GM18526 (cell line): Measurements from ENCODE around the gene TRABD2A.
A peak's percentile ranks its signal among the peaks of the same experiment; 100 is the strongest.

ENCODE experiments used
- POLR2A ChIP-seq: IDR thresholded peaks from 3 replicates; pipeline ENCODE4 v1.6.1; 2011; ENCODE audit not compliant: insufficient read length; ENCODE audit errors: extremely low read depth

TRABD2A gene

DNA sequence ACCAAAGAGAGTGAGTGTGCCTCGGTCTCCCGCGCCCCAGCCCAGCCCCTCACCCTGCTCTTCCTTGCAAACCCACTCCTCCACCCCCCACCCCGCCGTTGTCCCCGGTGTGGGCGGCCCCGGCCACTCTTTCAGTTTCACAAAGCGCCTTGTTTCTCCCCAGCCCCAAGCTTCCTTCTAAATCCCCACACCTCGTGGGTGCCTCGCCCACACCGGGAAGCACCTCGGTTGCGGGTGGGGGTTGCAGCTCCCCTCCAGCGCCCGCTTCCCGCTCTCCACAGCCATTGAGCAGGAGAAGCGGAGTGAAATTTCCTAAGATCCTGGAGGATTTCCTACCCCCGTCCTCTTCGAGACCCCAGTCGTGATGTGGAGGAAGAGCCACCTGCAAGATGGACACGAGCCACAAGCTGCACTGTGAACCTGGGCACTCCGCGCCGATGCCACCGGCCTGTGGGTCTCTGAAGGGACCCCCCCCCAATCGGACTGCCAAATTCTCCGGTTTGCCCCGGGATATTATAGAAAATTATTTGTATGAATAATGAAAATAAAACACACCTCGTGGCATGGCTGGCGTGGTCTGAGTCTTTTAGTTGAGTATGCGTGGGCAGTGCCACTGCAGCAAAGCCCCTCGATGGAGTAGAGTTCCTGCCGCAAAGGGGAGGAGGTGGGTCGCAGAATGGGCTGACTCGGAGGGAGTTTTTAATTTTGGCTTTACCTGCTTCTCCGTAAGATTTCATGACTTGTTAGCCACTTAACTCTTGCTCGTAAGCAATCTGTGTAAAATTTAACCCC lies 25.4 kb upstream of the TRABD2A start:
- TF ChIP-seq POLR2A, result no peak

DNA sequence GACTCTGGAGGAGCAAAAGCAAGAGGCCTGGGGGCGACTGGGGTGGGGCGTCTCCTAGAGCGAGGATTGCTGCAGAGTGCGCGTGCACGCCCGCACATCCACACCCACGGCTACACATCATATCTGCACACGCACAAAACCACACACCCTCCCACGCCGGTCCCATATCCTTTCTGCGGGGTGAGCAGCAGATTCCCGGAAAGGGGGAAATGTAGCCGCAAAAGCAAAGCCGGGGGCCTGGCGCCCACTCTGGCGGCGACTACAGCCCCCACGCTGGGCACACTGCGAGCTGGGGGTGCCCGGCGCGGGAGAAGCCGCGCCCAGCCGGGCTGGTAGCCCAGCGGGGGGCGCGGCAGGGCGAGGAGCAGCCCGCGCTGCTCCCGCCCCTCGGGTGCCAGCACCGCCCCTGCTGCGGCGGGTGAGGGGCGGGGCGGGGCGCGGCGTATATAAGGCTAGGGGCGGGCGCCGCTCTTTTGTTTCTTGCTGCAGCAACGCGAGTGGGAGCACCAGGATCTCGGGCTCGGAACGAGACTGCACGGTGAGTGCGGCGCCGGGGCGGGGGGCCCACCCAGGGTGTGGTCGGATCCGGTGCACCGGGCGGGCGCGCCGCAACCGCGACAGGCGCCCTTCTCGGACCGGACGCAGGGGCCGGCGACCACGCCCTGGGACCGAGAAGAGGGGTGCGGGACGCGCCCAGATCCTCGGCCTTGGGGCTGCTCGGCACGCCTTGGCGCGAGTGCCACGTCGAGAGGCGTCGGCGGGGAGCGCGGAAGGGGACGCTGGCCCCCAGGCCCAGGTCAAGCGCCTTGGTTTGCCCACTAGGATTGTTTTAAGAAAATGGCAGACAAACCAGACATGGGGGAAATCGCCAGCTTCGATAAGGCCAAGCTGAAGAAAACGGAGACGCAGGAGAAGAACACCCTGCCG lies 24.6 kb upstream of the TRABD2A start, which contains the start of gene TMSB10:
TSS of gene TMSB10 (plus strand) at position 476 of the 927 bp plus-strand sequence.
- TF ChIP-seq POLR2A, result peak; percentile 99

DNA sequence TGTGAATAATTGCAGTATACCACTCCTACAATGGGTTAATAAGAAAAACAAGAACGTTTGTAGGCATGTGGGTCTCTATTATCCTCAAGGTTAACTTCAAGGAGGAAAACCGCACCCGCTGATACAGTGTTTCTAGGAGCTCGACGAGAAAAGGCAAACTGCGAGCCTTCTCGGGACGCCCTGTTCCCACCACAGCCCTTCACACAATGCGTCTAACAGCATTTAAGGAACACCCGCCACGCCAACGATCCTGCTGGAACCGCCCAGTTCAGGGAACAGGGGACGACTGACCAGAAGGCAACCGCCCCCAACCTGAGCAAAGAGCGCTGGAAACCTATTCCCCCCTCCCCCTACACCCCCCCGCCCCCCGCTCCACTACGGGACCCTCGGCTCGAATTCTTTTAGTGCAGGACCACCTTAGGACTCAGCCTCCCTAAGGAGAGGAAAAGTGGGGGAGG lies 23.9 kb upstream of the TRABD2A start:
- TF ChIP-seq POLR2A, result no peak

DNA sequence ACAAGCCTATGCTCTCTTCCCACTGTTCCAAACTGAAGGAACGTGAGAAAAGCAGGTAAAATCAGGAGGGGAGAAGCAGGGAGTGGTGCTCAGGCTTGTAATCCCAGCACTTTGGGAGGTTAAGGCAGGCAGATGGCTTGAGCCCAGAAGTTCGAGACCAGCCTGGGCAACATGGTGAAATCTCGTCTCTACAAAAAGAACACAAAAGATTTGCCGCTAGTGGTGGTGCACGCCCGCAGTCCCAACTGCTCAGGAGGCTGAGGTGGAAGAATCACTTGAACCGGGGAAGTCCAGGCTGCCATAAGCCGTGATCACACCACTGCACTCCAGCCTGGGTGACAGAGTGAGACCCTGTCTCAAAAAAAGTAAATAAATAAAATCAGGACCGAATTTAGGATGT lies 23.3 kb upstream of the TRABD2A start:
- no peak for TF ChIP-seq POLR2A

DNA sequence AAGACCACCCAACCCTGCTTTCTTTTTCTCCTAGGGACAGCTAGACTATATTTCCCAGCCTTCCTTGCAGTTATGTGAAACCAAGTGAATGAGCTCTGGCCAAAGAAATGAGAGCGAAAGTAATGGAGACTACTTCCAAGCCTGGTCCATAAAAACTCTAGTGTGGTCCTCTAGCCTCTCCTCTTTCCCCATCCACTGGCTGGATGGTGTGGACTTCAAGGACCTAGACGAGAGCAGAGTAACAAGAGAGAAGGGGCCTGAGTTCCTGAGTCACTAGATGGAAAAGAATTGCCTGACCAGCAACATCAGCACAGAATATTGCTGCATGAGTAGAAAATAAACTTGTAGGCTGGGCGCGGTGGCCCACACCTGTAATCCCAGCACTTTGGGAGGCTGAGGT lies 21.6 kb upstream of the TRABD2A start:
- no peak for TF ChIP-seq POLR2A

DNA sequence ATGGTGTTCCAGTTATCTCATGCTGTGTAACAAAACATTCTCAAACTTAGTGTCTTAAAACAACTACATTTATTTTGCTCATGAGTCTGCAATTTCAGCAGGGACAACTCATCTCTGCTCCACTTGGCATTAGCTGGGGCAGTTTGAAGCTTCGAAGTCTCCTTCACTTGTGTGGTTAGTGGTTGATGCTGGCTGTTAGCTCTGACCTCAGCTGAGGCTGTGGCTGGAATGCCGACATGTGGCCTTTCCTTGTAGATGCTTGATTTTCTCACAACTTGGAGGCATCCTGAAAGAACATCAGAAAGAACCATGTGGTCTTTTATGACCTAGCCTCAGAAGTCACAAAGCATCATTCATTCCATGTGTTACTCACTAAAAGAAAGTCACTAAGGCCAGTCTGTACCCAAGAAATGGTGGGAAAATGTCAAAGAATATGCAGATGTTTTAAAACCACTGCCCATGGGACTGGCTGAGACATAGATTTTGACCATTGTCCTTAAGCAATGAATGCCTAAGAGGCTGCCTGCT lies 20.8 kb upstream of the TRABD2A start:
- no peak for TF ChIP-seq POLR2A

DNA sequence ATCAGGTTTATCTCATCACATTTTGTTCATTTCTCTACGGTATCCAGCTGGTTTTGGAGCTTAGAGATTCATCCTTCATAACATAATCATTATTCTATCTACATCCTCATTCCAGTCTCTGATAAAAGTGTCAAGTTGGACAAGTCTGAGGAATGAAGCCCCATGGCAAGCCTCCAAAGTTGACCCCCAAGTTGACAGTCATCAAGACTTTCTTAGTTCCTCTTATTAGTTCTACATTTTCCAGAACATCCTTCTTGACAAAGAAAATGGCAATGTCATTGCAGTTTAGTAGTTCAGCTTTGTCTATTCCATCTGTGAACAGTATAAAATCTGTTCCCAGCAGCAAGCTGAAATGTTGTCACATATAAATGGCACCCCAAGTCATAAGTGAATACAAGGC lies 20.1 kb upstream of the TRABD2A start:
- no peak for TF ChIP-seq POLR2A

DNA sequence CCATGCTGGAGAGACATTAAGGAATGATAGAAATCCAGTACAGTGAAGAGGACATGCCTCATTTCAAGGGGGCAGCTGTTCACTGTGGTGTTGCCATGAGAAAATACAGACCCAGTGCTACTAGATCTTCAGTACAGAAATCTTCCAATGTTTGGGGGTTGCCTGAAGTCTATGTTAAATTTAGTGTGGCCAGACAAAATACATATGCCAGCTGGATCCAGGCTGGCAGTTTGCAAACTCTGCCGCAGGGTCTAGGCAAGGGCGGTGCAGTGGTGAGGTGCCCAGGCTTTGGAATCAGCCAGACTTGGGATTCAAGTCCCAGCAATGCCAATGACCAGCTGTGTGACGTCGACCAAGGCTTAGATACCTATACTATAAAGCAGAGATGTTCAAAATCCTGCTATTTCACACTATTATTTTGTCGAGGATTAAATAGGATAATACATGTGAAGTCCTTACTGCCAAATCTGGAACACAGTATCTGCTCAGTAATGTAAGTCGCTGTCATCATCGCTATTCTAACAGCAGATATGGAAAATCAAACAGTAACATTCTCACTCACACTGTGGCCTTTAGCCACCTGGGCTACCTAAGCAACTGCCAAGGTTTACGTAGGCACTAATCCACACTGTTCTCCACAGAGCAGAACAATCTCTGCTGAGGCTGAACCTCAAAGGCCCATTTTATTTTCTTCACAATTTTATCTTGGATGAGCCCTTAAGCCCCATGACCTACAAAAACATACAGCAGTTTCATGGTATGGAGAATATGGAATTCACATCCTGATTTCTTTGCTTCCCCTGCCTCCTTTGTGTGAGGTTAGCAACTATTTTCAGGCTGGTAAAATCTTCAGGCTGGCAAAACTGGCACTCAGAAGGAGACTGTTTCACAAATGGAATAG lies 18.7 kb upstream of the TRABD2A start:
- no peak for TF ChIP-seq POLR2A

DNA sequence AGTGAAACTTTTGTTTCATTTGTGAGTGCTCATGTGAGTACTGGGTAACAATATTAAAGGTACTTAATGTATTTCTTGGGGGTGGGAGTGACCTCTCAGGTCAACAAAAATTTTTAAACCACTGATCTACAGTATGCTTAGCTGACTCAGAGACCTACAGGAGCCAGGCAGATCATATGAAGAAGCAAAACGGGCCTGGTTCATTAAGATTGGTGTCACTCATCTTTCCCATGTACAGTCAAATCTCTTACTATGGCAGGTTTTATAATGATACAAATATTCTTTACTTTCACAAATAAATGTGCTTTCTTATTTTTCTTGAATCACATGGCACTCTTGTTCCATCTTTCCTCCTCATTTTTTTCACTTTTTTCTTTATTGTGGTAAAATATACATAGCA lies 16.9 kb upstream of the TRABD2A start:
- no peak for TF ChIP-seq POLR2A

DNA sequence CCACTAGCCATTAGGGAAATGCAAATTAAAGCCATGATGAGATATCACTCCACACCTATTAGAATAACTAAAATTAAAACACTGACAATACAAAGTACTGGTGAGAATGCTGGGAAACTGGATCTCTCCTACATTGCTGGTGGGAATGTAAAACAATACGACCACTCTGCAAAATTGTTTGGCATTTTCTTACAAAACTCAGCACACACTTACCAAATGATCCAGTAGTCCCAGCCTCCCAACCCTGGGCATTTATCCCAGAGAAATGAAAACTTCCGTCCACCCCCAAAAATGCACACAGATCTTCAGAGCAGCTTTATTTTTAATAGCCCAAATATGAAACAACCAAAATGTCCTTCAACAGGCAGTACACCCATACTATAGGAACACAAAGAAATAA lies 15.7 kb upstream of the TRABD2A start:
- no peak for TF ChIP-seq POLR2A

DNA sequence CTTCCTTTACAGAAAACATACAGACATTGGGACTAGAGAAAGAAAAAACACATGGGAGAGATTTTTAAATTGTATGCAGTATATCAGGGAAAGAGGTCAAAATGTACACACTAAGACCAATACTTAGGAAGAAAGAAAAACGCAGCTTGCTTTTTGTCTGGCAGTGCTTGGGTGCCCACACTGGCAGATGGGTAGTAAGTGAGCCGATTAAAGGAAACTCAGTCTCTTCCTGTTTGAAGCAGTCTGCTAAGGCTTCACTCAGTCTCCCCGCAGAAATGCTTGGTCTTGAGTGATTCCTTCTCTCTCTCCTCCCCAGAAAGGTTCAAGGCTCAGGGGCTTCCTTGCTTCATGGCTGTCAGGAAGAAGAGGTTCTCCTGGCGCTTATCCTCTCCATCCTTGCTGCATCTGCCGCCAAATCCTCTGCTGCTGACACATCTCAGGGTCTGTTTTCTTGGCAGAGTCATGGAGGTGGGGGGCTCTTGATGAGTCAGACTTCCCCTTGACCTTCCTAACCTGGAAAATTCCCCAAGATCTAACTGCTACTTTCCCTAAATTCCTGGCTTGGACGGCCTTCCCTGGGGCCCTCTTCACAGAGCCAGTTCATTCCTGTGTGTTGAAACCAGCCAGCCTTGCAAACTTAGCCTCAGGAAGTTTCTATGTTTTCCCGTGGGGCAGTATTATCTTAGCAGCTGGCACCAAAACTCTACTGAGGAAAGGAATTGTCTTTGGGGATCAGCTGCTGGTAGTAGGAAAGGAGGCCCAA lies 14.1 kb upstream of the TRABD2A start:
- no peak for TF ChIP-seq POLR2A

DNA sequence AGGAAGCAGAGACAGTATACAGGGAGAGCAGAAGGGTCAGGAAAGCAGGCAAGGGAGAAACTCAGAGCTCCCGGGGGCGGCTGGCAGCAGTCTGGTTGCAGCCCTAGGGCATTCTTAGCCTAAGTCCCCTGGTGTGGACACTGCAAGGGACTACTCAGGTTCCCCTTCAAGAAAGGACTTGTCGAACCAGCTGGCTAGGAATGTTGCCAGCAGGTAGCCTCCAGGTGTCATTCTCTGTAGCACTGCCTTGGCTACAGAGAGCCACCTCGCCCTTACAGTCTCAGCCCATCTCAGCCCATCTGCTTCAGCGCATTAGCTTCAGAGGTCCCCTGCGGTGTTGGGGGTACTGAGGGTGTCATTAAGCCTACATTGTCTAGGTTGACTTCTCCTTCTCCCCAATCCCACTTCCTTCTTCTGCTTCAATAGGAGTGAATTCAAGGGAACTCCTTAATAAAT lies 13.3 kb upstream of the TRABD2A start:
- TF ChIP-seq POLR2A, result no peak

DNA sequence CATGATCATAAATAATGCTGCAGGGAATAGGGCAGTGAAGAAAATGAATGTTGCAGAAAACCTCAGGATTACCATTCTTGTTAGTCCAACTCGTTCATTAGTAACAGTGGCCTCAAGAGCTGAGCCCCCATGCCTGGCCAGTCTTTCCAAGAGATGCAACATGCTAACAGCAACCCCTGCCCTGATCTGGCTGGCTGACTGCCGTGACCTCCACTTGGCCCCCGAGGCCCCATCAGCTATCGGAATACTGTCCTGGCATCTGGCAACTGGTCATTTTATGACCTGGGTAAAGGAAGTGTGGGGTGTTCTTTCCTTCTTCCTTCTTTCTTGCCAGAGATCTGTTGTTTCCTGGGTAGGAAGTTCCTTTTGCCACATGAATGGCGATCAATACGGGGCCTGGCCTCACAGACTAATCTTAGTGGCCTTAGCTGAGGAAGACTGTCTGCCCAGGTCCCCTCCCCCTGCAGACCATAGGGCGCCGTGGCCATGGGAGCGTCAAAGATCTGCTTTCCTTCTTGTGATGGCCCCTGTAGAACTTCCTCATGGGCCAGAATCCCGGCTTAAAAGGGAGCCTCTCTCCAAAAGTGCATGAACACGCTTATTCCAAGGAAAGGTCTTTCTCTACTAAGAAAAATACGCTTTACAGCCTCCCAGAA lies 10.6 kb upstream of the TRABD2A start:
- no peak for TF ChIP-seq POLR2A

DNA sequence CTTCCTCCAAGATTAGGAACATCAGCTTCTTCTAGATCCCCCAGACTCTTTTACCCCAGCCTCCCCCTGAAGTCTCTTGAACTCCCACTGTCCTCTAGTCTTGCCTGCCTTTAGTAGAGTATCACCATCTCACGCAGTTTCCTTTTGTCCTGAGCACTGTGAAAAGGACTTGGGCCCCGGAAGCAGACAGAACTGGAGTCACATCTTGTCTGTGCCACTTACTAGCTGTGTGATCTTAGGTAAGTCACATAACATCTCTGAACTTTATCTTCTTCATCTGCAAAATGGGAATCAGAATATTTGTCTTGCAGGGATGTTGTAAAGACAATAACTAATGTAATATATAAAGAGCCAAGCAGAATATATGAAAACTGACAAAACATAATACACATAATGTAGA lies 8.4 kb upstream of the TRABD2A start:
- TF ChIP-seq POLR2A, result no peak
